H1 (cell line): Measurements from ENCODE around the gene MEIOSIN.

Experiments
- ASH2L ChIP-seq: fragments of 200-600, 300-600 bp; sonication (generic); IDR thresholded peaks from one replicate; pipeline ENCODE4 v1.7.1; 2017; ENCODE audit warnings: low read length
- ATF3 ChIP-seq: IDR thresholded peaks from 2 replicates; pipeline ENCODE4 v1.6.1; 2011; ENCODE audit warnings: low read depth, mild to moderate bottlenecking, low read length; ENCODE audit not compliant: insufficient read depth
- CEBPB ChIP-seq: IDR thresholded peaks from 2 replicates; pipeline ENCODE4 v1.6.1; 2012; ENCODE audit warnings: low read depth, low read length
- EP300 ChIP-seq, 2 experiments: IDR thresholded peaks; 1 replicate in 1 of 2; 2 replicates in 1 of 2; pipeline ENCODE4 v1.6.1; 2011 to 2012; ENCODE audit warnings: low read depth in 2 of 2, low read length in 2 of 2, mild to moderate bottlenecking in 2 of 2, borderline replicate concordance in 1 of 2, inconsistent platforms in 1 of 2, moderate library complexity in 1 of 2
- EZH2 ChIP-seq: fragments of 200-600 bp; sonication (generic); IDR thresholded peaks from 2 replicates; pipeline ENCODE4 v1.7.1; 2012; ENCODE audit warnings: low read depth, mild to moderate bottlenecking, moderate library complexity, low read length, inconsistent platforms; ENCODE audit not compliant: severe bottlenecking
- HDAC2 ChIP-seq, 2 experiments: fragments of 300-600 bp in 1 of 2; sonication (generic) in 1 of 2; IDR thresholded peaks; 2 replicates each; pipeline ENCODE4 v1.6.1; 2011 to 2012; ENCODE audit warnings: low read depth in 2 of 2, low read length in 2 of 2, mild to moderate bottlenecking in 2 of 2, moderate library complexity in 2 of 2, borderline replicate concordance in 1 of 2, inconsistent platforms in 1 of 2
- POLR2AphosphoS5 ChIP-seq: IDR thresholded peaks from 2 replicates; pipeline ENCODE4 v1.6.1; 2011; ENCODE audit warnings: low read depth, low read length
- USF2 ChIP-seq: IDR thresholded peaks from 2 replicates; pipeline ENCODE4 v1.6.1; 2011; ENCODE audit warnings: low read length, improper control_type of control experiment
- ZNF274 ChIP-seq: IDR thresholded peaks from 2 replicates; pipeline ENCODE4 v1.7.0; 2012; ENCODE audit warnings: low read length, borderline replicate concordance; ENCODE audit errors: extremely low read depth

GRCh38 chr19:45794627-45795026, 61.4 kb downstream of the MEIOSIN start:
- no peak for TF ChIP-seq ASH2L
- TF ChIP-seq POLR2AphosphoS5: no peak
- no peak for TF ChIP-seq USF2
- no peak for TF ChIP-seq ZNF274
- TF ChIP-seq EZH2: no peak
- TF ChIP-seq EP300 (IDR thresholded peaks at IDR 0.05; ENCODE audit: borderline replicate concordance in 1 of 2, low read depth in 2 of 2, low read length in 2 of 2): no peak
- TF ChIP-seq CEBPB: no peak
- TF ChIP-seq ATF3: no peak
- no peak for TF ChIP-seq HDAC2 (IDR thresholded peaks at IDR 0.05; ENCODE audit: borderline replicate concordance in 1 of 2, low read depth in 2 of 2, low read length in 2 of 2)
